Activated CD4-positive, alpha-beta T cell treated with anti-CD3 and anti-CD28 coated beads, Interleukin-10, Interleukin-2, amounts not matched to agents 100 ng/mL and 50 ng/mL, durations not matched to agents 16 hours and 8 hours (primary cell): ENCODE data around the gene PKD1L1.

ENCODE experiments used
- DNase-seq: peaks from one replicate; pipeline ENCODE4 v3.0.0-alpha.2; 2020

The PKD1L1 gene

DNA sequence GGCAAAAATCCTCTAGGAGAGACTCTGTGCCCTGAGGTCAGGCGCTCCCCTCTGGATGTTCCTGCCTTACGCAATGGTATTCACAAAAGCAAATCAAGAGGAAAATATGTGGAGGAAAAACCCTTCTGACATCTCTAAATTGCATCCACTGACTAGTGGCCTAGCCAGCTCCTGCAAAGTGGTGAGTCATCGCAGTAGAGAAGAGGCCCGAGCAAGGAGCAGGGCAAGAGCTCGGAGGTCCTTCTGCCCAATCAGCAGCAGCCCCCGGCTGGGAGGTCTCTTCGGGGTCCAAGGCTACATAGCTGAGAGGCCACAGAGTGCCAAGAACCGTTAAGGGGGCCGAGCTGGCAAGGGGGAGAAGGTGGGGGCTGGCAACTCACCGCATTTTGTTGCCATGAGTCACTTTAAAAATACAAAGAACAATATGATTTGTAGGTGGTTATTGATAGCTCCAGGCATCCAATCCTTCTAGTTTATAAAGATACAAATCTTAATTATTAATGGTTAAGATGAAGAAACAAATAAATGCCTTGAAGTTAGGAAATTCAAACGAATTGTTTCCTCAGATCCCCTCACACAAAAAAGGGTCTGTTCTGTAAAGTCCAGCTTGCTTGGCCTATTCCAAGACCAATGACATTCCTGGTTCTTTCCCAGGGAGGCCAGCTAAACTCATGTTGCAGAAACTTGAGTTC, 161.6 kb downstream of the PKD1L1 start:
- DNase-seq = no peak

DNA sequence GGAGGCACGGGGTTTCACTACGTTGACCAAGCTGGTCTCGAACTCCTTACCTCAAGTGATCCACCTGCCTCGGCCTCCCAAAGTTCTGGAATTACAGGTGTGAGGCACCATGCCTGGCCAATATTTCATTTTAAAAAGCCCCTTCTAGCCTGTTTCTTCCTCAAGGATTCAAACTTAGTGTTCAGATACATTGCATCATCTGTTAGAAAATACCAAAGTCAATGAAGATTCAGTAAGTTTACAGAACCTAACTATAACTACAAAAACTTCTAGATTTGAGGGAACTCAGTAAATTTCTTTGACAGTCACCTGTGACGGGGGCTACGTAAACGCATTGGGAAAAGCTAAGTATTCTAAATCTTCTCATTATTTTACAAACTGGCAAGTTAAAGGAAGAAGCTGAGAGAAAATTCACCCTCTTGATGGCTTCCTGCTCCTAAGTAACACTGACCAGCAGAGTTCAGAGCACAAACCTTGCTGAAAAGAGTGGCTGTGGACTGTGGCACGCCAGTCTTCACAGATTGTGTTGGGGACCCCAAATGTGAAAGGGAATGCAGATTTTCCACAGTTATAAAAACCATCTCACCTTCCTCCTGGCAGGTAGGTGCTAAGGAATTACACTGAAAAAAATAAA, 162.2 kb downstream of the PKD1L1 start:
- DNase-seq = no peak

DNA sequence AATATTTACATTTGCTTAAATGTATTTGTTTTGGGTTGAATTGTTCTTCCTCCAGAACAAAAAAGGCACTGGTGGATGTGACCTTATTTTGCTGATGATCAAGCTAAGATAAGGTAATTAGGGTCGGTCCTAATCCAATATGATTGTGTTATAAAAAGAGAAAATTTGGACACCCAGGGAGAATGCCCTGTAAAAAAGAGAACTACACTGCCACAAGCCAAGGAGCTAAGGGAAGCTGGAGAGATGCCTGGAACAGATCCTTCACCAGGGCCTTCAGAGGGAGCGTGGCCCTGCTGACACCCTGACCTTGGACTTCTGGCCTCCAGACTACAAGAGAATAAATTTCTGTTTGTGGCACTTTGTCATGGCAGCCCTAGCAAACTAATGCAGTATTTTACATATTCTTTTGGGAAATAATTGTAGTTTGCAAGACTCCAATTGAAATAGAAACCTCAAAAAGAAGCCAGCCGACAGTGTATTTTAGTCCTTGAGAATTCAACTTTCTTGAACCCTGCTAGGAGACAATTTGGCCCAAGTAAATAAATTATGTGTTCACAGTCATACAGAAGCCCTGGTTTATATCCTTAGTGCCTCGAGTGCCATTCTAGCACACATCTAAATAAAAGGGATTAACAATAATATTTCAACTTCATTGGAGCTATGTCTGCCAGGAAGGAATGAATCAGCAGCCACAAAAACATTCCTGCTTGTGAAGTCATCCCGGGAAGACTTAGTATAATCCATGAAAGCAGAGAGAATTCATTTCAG, 164.6 kb downstream of the PKD1L1 start:
- no peak for DNase-seq

DNA sequence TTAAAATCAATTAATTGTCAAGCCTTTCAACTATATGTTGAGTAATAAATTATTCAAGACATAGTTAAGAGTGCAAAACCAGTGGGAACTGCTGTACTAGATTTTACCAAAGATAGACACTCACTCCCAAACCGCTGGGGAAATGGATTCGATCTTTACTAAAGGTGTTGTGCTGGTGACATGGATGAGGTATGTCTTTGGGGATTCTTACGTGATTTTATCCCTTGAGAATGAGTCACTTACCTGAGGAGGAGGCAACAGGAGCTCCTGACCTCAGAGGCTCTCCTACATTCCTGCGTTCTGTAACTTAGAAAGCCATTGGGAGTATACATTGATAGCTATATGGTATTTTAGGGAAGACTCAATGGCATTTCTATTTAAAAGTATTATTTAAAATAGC, 165.5 kb downstream of the PKD1L1 start:
- DNase-seq = no peak

DNA sequence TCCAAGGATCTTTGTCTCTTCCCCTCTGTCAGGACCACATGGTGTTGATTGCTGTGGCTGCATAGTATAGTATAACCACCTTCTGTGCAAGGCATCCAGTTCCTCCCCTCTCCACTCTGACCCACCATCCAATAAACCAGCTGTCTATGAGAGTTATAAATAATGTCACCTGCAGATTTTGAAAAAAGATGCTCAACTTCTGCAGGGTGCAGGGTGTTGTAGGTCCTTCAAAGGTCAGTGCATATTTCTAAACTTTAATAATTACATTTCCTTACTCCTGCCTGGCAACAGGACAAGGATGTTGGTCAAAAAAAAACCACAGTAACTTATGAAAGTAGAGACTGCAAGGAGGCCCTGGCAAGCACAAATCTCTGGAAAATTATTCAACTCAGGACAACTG, 166.2 kb downstream of the PKD1L1 start:
- no peak for DNase-seq

DNA sequence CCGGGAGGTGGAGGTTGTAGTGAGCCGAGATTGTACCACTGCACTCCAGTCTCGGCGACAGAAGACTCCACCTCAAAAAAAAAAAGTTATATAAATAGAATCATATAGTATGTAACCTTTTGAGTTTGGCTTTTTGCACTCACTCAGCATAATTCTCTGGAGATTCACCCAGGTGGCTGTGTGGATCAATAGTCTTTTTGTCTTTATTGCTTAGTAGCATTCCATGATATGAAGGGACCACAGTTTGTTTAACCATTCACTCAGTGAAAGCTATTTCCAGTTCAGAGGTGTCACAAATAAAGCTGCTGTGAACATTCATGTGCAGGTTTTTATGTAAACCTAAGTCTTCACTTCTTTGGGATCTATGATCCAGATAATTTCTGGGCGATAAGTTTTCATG, 167.7 kb downstream of the PKD1L1 start:
- no peak for DNase-seq

DNA sequence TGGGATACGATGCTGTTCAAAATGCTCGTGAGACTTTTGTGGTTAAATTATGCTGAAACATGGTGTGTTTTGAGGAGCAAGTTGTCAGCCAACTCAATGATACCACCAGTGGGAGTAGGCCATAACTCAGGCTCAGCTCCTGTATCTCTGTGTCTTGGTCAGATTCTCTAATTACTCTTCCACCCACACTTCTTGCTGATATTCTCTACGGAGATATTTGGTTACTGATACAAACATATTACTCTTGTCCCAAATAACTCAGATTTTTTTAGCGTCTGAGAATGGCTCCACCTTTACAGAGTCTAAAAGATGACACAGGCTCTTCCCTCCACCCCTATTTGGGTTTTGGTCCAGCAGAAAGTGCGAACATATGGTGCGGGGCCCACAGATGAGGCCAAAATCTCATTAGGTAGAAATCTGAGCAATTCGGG, 168.9 kb downstream of the PKD1L1 start:
- no peak for DNase-seq

DNA sequence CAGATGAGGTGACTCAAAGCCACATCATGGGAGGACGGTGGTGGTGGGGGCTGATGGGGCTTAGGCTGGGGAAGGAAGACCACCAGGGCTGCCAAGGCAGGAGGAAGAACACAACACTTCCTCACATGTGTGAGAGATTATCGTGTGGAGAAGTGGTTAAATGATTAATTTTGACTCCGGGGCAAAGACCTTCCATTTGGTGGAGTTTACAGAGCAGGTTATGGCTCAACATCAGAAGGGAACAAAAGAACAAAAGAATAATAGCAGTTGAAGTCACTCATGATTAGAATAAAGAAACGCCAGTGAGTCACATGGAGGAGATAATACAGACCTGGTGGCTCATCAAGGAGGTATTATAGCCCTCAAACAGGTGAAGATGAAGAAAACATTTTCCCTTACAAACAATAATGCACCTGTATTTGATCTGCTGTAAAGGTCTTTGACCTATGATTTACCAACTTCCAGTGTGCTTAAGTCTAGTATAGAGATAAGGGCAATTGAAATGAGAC, 170.1 kb downstream of the PKD1L1 start:
- no peak for DNase-seq

DNA sequence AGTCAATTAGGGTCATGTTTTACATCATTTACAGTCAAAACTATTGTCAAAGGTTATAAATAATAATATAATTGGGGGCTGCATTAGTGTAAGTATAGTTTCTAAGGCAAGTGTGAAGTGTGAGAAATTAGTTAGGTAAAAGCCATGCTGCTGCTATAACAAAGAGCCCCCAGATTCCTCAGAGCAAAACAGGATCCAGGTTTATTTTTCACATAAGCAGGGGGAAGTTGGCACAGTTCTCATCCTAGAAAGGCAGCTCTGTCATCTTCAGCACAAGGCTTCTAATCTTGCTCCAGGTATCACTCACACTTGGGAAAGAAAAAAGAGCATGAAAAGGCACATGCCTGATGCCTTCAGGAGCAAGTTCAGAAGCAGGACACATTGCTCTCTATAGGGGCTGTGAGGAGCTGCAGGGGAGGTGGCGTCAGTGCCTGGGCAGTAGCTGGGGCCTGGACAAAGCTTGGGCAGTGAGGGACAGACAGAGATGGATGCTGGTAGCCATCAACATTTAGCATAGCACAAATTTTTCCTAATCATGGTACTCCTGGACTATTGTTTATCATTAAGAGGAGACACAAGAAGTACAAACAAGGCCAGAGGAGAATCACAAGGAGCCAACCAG, 170.6 kb downstream of the PKD1L1 start:
- DNase-seq = no peak

DNA sequence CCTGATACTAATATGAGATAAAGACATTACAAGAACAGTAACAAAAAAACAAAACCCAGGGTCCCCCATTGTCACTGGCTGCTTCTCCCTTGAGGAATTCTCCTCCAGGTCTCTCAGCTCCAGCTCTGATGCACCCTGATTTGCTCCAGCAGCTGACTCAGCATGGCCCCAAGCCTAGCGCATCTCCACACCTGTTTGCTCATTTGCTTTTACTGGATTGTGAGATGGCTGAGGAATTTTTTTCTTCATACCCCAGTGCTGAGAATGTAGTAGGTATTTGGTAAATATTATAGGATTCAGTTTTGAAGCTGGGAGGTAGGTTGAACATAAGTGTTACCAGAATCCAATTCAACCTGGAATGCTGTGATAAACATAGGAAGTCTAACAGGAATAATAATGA, 171.9 kb downstream of the PKD1L1 start:
- no peak for DNase-seq

DNA sequence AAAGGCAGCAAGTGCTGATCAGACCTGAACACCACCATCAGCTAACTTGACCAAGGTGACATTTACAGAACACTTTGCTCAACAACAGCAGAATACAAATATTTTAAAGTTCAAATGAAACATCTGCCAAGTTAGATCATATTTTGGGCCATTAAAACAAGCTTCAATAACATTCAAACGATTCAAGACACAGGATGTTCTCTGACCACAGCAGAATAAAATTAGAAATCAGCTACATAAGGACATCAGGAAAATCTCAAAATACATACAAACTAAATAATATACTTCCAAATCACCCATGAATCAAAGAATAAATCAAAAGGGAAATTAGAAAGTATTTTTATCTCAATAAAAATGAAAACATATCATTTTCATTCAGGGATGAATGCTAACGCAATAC, 173.0 kb downstream of the PKD1L1 start:
- no peak for DNase-seq

DNA sequence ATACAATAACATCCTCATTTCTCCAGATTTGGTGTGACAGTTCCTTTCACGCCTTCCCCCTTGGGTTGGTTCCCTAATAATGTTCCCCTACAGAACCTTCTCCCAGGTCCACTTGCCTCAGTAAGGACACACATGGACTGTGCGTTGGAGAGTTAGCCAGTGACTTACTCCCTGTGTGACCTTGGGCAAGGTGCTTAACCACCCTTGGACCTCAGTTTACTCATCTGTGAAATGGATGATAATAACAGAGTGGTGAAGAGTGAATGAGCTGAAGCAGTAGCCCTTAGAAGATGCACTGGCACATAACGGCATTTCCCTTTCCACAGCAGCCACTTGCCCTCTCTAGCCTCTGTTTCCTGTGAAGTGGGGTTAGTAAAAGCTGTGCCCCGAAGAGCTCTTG, 175.8 kb downstream of the PKD1L1 start:
- DNase-seq = no peak

DNA sequence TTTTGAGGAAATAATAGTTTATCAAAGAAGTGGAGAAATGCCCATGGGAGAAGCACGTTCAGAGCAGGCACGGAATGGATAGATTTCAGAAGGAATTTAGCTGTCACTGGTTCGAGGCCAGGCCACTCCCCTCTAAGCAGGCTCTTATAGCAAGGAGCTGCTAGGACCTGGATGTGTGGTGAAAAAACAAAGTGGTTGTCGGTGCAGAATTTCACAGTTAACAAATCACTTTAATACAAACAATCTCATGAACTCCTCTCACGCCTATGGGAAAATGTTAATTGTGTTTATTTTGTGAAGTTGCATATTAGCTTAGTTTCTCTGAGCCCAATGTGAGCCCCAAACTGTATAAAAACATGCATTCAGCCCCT, 176.3 kb downstream of the PKD1L1 start:
- no peak for DNase-seq

DNA sequence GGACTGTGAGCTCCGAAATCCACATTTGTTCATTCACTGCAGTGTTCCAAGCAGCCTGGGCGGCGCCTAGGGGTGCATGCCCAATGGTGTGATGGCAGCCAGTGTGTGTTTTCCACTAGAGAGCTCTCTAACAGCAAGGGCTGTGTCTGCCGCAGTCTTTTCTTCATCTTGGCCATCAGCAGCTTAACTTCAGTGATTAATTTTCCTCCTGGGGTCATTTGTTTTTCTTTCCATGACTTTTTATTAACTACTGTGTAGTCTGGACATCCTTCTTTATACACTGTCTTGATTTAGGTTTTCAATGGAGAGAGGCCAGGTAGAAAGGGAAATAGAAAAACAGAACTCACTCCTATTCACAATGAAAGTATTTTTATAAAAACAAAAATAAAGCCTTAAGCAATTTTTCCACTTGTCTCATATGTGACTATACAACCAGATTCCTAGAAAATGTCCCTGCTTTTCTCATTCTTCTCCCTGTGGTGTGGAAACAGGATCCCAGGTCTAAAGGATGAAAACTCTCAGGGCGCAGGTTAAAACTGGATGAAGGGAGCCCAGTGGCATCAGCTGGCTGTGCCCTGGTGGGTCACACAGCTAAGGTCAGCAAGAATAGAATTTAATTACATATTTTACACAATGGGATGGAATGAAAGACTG, 176.8 kb downstream of the PKD1L1 start:
- no peak for DNase-seq

DNA sequence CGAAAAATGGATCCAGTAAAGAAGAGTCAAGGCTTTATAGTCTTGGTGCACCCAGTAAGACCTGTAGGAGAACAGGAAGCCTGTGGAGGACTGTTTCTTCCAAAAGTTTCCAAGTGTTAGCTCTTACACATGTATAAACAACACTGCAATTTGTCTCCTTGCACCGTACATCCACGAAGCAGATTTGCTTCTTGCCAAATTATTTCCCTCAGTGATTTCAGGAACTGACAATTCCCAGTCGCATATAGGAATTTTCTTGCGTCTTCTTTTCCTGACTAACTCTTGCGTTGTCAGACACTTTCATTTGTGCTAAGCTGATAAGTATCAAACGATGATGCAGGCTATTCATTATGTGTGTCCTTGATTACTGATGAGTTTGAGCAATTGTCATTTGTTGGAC, 182.1 kb downstream of the PKD1L1 start:
- DNase-seq = no peak

DNA sequence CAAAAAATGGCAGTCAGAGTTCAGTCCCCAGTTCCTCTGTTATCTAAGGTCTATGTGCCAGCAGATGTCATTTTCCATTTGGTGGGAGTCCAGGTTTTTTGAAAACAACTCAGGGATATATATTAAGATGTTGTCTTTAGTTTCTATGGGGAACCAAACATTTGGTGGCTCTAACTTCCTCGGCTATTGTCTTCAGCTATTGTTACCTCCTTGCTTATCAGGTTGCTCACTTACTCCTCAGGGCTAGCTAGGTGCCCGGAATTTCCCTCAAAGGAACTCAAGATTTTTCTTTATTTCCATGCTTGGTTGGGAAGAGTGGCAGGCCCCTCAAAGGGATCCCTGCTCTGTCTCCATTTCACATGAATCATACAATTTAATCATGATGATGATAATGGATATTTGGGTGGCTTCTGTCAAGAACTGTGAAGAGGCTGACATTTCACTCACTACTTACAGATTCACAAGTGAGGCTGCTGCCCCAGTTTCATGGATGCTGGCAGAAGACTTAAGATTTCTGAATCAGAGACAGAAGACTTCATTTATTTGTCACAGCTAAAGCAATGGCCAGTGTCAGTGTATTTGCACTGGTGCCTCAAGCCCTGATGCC, 182.8 kb downstream of the PKD1L1 start:
- no peak for DNase-seq

DNA sequence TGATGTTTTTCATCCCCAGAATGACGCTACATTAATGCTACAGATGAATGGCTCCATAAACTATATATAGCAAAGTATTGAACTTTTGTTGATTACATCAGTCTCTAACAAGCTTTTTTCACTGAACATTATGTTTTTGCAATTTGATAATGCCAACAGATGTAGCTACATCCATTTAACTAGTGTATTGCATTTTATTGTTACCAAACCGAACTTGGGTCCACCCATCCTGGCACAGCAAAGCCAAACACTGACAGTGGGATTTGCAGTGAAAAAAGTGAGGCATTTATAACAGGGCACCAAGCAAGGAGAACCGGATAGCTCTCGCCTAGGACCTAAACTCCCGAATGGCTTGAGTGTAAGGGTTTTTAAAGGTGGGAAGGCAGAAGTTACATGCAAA, 183.5 kb downstream of the PKD1L1 start:
- no peak for DNase-seq

DNA sequence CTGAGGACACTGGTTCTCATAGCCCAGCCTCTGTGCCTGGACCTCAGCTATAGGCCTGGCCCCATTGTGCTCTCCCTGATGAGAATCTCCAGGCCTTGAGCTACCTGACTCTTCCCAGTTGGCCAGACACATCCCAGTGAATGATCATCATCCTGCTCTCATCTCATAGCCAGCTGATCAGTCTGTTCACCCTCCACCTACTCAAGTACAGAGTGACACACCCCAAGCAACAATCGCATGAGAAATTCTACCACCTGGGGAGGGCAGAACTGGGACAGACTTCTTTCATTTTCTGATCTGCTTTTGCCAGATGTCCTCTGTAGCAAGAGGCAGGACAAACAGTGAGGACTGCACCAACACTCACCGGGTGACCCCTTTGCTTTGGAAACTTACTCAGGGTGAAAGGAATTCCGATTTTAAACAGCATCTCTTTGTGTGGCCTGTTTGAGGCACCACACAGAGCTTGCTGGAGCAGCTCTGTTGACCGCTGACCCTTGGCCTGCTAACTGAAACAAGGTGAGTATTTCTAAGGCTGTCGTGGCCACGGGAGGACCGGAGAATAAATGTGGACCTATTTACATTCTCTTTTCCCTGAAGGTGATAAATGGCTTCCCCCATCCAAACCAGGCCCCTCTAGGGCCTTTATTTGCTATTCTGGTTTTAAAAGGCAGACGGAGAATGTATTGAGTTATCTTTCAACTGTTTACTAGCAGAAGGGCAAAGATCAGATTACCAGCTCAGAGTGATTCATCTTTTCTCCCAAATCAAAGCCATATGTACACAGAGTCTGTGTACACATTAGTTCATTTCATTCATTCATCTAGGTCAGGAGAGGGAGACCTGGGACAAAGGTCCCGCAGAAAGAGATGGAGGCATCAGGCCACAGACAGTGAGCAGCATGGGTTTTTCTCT, 184.9 kb downstream of the PKD1L1 start:
- DNase-seq = no peak

DNA sequence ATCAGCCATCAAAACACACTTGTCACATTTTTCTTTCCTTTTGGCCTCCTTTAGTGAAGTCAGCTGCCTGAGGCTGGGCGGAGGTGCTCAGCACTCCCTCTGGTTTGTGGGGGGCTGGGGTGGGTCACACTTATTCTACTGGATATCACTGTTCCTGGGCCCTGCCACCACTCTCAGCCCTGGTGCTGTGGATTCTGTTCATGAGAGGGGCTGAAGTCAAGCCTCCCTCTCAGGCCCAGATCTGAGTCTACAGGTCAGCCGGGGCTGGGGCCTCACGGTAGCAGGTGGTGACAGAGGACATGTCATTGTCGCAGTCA, 185.6 kb downstream of the PKD1L1 start:
- no peak for DNase-seq

DNA sequence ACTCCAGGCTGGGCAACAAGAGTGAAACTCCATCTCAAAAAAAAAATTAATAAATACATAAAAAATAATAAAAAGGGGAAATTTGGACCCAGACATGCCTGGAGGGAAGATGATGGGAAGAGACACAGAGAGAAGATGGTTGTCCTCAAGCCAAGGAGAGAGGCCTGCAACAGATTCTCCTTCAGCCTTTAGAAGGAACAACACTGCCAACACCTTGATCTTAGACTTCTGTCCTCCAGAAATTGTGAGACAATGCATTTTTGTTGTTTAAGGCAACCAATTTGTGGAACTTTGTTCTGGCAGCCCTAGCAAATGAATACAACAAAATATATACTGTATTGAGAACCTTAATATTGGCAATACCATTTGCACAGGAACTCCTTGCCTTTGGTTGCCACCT, 186.1 kb downstream of the PKD1L1 start:
- DNase-seq = no peak

DNA sequence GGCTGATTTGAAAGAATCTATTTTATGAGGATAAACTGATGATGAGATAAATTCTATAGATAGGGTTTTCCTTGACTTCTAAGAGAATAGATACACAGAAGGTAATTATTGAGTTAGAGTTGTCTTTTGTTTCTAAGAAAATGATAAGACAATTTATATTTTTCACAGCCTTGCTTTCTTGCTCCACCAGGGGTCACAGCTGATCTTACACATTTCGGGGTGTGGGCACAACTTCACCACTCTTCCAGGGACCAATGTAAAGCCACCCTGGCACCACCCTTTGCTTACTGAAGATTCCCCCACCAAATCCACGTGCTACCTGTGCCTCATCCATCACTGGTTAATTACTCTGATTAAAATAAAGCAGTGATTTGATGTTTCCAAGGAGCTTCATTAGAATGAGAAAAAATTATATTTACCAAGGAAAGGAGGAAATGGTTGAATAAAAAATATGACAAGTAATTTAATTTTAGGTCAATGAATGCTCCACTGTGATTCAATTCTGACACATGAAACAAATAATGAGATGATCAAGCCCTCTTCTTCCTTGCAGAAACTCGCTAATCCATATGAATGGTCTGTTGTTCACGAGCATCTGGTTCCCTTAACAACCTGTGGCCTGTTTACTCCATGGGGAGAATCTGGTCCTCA, 189.1 kb downstream of the PKD1L1 start:
- no peak for DNase-seq
